Activated gamma-delta T cell treated with Interleukin-2 at 50 U/mL for 16 hours (primary cell): Measurements from ENCODE around the gene PCNX3.
"Not testable (repeated sequence)": the region's sequence is repeated elsewhere in the genome, so short reads cannot be mapped to it uniquely, and the experiment has no call there.

Source experiments
- DNase-seq: peaks from one replicate; pipeline ENCODE4 v3.0.0-alpha.2; 2020

PCNX3 gene

GRCh38 chr11:65621460-65621859 lies 5.9 kb downstream of the PCNX3 start:
- DNase-seq, result no peak

GRCh38 chr11:65622011-65622410 lies 6.4 kb downstream of the PCNX3 start:
- DNase-seq, result no peak

DNA sequence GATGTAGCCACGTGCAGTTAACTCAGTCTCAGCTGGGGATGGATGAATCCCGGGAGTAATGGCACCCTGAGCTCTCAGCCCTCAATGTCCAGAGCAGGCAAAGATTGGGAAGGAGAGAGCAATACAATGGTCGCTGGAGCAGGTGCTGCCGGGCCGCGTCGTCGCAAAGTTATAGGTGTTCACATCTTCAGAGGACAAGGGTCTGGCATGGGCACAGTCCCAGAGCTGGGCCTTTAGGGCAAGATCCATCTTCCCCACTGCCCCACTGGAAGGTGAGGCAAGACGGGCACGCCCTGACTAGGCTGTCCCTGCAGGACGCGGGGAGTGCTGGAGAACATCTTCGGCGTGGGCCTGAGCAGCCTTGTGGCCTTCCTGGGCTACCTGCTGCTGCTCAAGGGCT lies 7.6 kb downstream of the PCNX3 start:
- DNase-seq, result no peak

- DNase-seq, result no peak
These were observed 8.5 kb downstream of the PCNX3 start for GRCh38 chr11:65623852-65624616.

GRCh38 chr11:65624931-65625627 lies 9.5 kb downstream of the PCNX3 start:
- DNase-seq, result no peak

DNA sequence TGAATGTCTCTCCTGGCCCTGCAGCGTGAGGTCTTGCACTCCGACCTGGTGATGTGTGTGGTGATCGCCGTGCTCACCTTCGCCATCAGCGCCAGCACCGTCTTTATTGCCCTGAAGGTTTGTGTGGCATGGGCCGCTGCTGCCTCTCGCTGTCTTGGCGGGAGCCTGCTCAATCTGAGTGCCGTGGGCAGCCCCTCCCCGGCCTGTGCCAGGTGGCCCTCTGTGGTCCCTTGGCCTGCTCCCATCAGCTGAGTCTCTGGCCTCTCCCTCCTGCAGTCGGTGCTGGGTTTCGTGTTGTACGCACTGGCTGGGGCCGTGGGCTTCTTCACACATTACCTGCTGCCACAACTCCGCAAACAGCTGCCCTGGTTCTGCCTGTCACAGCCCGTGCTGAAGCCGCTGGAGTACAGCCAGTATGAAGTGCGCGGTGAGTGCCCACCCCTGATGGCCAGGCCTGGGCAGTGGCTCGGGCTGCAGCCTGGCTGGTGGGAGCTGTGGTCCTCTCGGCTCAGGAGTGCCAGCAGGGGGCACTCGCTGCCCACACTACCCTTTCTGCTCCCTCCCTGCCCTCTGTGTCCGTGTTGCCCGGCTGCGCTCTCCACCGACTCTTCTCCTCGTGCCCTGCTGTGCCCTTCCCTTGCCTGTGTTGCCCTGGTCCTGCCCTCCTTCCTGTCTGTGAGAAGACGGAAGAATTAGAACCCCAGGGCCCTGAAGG lies 10.2 kb downstream of the PCNX3 start:
- peak; percentile 54 for DNase-seq

GRCh38 chr11:65627202-65627601 lies 11.6 kb downstream of the PCNX3 start:
- no peak for DNase-seq

GRCh38 chr11:65629579-65629978 lies 14.0 kb downstream of the PCNX3 start:
- no peak for DNase-seq

GRCh38 chr11:65630215-65630614 lies 14.6 kb downstream of the PCNX3 start:
- no peak for DNase-seq

DNA sequence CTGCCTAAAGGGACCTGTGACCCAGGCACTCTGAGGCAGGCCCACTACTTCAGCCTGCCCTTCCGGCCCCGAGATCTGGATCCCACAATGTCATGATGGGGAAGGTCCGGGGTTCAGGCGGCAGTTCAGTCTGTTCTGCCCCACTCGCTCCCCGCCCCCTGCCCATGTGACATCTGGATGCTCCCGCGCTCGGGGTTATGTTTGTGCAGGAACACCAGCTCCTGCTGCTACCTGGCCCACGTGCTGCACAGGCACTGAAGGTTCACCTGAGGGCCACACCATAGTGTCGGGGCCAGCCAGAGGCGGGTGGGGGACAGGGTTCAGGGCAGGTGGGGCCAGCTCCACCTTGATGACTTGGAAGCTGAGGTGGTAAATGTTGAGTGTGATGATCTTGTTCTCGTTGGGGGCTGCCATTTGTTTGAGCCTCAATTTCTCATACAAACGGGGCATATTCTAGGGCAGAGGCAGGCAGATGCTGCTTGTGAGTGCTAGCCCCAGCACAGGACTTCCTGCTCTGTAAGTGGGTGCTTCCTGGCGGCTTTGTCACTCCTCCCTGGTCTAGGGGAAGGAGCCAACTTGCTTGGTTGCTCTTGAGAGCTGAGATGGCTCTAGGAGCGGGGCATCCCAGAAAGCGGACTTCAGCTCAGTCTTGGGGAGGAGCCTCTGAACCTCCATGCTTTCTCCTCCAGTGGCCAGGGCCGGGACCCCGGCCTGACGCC lies 18.0 kb downstream of the PCNX3 start:
- no peak for DNase-seq

GRCh38 chr11:65634109-65634436 lies 18.5 kb downstream of the PCNX3 start:
- no peak for DNase-seq

GRCh38 chr11:65634440-65634839 lies 18.9 kb downstream of the PCNX3 start:
- no peak for DNase-seq

GRCh38 chr11:65634905-65635731 lies 19.5 kb downstream of the PCNX3 start:
- DNase-seq, result no peak

DNA sequence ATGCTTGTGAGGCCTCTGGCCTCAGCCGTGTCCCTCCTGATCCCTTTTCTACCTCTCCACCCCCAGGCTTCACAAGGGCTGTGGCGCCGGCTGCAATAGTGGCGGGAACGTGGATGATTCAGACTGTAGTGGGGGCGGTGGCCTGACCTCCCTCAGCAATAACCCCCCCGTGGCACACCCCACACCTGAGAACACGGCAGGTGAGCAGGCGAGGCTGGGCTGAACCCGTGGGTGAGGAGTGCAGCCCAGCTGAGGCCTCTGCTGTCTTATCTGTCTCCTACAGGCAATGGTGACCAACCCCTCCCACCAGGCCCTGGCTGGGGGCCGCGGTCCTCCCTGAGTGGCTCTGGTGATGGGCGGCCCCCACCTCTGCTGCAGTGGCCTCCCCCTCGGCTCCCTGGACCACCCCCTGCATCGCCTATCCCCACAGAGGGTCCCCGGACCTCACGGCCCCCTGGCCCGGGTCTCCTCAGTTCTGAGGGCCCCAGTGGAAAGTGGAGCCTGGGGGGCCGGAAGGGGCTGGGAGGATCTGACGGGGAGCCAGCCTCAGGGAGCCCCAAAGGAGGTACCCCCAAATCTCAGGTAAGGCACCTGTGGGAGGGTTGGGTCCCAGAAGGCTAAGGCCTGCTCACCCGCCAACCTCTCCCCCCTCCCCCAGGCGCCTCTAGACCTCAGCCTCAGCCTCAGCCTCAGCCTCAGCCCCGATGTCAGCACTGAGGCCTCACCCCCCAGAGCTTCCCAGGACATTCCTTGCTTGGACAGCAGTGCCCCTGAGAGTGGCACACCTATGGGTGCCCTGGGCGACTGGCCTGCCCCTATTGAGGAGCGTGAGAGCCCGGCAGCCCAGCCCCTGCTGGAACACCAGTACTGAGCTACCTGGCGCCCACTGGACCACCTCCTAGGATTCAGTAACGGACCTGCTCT lies 20.8 kb downstream of the PCNX3 start:
- no peak for DNase-seq

DNA sequence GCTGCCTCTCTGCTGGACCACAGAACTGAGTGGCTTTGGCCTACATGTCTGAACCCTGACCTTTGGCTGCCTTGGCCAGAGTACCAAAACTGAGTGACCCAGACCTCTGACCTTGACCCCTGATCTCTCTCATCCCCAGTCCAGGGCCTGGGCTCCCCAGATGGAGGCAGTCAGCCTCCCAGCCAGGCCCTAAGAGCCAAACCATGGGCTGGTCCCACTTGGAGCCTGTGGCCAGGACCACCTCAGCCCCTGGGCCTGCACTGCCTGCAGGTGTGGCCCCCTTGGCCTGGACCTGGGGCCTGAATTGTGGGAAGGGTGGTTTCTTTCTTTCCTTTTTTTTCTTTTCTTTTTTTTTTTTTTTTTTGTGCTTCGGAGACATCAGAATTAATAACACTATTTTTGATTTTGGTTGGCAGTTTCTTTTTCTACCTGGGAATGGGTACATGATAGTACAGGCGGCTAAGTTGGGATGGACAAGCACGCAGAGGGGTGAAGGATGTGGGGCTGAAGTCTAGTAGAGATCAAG lies 21.5 kb downstream of the PCNX3 start:
- DNase-seq, result no peak

DNA sequence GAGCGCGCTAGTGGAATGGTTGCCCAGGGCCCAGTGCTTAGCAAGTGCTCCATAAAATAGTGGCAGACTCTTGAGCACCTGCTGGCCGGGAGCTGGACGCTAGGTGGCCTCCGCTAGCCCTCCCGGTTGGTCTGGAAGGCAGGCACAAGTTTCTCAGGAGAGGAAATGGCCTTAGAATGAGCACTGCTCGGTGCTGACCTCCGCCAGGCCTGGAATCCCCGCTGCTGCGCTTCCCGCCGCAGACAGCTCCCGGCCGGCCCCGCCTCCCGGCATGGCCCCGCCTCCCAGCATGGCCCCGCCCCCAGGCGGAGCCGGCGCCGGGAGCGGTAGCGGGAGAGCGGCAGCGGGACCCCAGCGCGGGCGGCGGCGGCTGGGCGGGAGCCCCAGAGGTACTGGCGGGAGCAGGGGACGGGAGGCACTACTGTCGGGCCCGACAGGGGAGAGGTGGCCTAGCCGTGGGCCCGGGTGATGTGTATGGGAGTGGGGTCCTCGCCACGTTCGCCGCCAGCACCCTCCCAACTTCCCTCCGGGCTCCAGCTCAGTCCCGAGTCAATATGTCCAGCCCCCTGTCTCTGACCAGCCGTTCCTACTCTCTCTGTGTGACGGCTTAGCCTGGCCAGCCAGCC lies 22.3 kb downstream of the PCNX3 start, which contains the start of gene SIPA1:
Gene SIPA1 (plus strand): TSS at position 308 of the 626 bp plus-strand sequence. CDS start 2,821 bp downstream, outside the sequence.
- DNase-seq, result peak; percentile 66

DNA sequence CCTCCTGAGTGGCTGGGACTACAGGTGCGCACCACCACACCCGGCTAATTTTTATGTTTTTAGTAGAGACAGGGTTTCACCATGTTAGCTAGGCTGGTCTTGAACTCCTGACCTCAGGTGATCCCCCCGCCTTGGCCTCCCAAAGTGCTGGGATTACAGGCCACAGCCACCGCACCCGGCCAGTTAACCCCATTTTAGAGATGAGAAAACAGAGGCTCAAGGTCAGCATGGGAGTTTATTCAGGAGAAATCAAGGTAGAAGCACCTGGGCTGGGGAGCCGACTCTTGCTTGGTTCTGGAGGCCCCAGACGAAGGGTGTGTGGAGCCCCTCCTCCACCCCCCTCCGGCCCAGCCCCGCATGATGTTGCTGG lies 23.6 kb downstream of the PCNX3 start:
- not testable (repeated sequence) for DNase-seq

DNA sequence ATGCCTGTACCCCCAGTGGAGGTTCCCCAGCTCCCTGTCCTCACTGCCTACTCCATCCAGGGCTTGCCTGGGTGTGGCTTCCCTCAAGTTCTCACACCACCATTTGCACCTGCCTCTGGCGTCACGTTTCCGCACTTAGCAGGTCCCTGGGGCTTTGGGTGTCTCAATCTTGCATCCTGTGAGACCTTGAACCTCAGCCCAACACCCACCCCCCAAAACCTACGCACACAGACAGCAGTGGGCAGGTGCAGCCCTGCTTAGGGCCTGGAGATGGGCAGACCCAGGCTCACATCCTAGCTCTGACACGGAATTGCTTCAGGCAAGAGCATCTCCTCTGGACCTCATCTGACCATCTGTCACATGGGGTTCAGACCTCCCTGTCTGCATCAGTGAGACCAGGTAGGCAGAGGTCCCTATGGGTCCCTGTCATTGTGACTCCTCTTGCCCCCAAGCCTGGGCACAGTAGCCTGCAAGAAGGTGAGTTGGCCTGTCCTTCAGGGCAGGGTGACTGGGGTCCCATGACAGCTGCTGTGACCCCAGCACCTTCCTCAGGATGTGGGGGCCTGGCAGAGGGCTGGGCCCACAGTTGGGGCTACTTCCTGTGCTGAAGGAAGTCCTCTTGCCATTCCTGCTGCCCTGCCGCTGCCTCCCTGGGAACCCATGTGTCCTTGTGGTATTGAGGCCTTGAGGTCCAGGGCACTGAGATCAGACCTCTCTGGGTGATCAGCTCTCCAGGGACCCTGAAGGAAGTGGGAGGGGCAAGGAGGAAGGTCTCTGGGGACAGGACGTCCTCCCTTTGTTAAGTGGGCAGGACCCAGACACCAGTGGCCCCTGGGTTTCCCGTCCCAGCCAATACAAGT lies 24.3 kb downstream of the PCNX3 start:
- peak; percentile 82 for DNase-seq
